ENCODE results near the gene RALY.

DNA sequence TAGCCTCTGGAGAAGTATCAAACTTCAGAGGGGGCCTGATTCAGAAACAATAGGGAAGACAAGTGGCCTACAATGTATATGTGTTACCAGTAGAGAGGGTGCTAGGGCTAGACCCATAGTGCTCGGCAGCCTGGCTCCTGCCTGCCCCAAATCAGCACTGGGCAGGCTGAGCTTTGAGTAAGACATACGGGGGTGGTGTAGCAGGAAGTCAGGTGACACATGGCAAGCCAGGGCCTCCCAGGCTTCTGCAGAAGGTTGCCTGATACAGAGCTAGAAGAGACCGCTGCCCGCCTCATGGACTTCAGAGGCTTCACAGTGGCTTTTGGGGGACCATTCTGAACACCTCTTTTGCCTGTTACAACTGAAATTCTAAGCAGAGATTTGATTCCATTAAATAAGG, 43.4 kb downstream of the RALY start:
- TF ChIP-seq, protein P1, sequence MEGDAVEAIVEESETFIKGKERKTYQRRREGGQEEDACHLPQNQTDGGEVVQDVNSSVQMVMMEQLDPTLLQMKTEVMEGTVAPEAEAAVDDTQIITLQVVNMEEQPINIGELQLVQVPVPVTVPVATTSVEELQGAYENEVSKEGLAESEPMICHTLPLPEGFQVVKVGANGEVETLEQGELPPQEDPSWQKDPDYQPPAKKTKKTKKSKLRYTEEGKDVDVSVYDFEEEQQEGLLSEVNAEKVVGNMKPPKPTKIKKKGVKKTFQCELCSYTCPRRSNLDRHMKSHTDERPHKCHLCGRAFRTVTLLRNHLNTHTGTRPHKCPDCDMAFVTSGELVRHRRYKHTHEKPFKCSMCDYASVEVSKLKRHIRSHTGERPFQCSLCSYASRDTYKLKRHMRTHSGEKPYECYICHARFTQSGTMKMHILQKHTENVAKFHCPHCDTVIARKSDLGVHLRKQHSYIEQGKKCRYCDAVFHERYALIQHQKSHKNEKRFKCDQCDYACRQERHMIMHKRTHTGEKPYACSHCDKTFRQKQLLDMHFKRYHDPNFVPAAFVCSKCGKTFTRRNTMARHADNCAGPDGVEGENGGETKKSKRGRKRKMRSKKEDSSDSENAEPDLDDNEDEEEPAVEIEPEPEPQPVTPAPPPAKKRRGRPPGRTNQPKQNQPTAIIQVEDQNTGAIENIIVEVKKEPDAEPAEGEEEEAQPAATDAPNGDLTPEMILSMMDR (IDR thresholded peaks at IDR 0.05) = no peak
- no peak for TF ChIP-seq POLR2A (IDR thresholded peaks at IDR 0.05)

Measured in testis (tissue), 2 donors.